MM.1S (cell line): ENCODE results near the gene PLN.

ENCODE experiments used
- CTCF ChIP-seq: fragments of 300-600 bp; sonication (generic); IDR thresholded peaks from 2 replicates; pipeline ENCODE4 v1.5.1; 2016; ENCODE audit warnings: antibody characterized with exemption, low read length, mixed read lengths
- EZH2 ChIP-seq: fragments of 300-600 bp; sonication (generic); optimal IDR thresholded peaks from 2 replicates; pipeline ENCODE3; 2017; ENCODE audit warnings: low read depth, mild to moderate bottlenecking, antibody characterized with exemption, low read length, mixed read lengths

- TF ChIP-seq CTCF (no peak), EZH2 (no peak)
Observed at GRCh38 chr6:118569498-118569897, 21.4 kb downstream of the PLN start.
